Caco-2 (cell line): Measurements from ENCODE around the gene KCNIP1. TPM values are rescaled to one million over a fixed set of nuclear protein-coding genes. Genes with fewer than 3 reads are reported as not detected.

Source experiments
- BruUV-seq: library from RNA; stranded (reverse); fragments of 400-500 nt; replicated peaks from 2 replicates; lab custom pipeline; 2021; lab: Mats Ljungman, UMichigan
- CTCF ChIA-PET: fragments of 300-600 bp; sonication (Branson Sonifier 250); formaldehyde crosslinking; loops from one replicate; lab custom pipeline; 2022; ENCODE audit warnings: antibody characterized with exemption; lab: Charles Lee
- POLR2A ChIA-PET: fragments of 300-600 bp; sonication (Branson Sonifier 250); formaldehyde crosslinking; loops from one replicate; lab custom pipeline; 2022; ENCODE audit warnings: antibody characterized with exemption; lab: Charles Lee
- DNase-seq, 2 experiments: peaks; one replicate each; pipeline versions ENCODE4 v3.0.0 to v3.0.0-alpha.2; 2020 to 2022
- H3K27me3 ChIP-seq: replicated peaks from 2 replicates; pipeline ENCODE4 v1.6.0; 2011; ENCODE audit warnings: low read length; ENCODE audit not compliant: control insufficient read depth, insufficient read depth
- H3K36me3 ChIP-seq: 2 replicates; pipeline ENCODE4 v1.5.1; 2011; ENCODE audit warnings: low read length; ENCODE audit not compliant: control insufficient read depth, insufficient read depth
- H3K4me1 ChIP-seq: fragments of 250-450 bp; sonication (Bioruptor Pico); 2 replicates; pipeline ENCODE4 v1.5.1; 2020; ENCODE audit warnings: mild to moderate bottlenecking
- H3K4me3 ChIP-seq: 2 replicates; pipeline ENCODE4 v1.5.1; 2011; ENCODE audit warnings: low read depth, mild to moderate bottlenecking, control low read depth, low read length
- H3K9me3 ChIP-seq: fragments of 250-450 bp; sonication (Bioruptor Pico); 2 replicates; pipeline ENCODE4 v1.5.1; 2020; ENCODE audit warnings: mild to moderate bottlenecking, moderate library complexity
- H3K27ac Mint-ChIP-seq: one replicate; pipeline ENCODE4 v1.8.0; 2022; ENCODE audit warnings: mixed read lengths; ENCODE audit not compliant: unreplicated experiment
- H3K27me3 Mint-ChIP-seq: one replicate; pipeline ENCODE4 v1.8.0; 2022; ENCODE audit warnings: mixed read lengths; ENCODE audit not compliant: insufficient read depth, unreplicated experiment
- H3K36me3 Mint-ChIP-seq: one replicate; pipeline ENCODE4 v1.8.0; 2022; ENCODE audit warnings: mild to moderate bottlenecking, mixed read lengths; ENCODE audit not compliant: insufficient read depth, unreplicated experiment
- H3K4me1 Mint-ChIP-seq: one replicate; pipeline ENCODE4 v1.8.0; 2022; ENCODE audit warnings: low read depth, mixed read lengths; ENCODE audit not compliant: unreplicated experiment
- H3K4me3 Mint-ChIP-seq: one replicate; pipeline ENCODE4 v1.8.0; 2022; ENCODE audit warnings: mild to moderate bottlenecking, moderate library complexity, mixed read lengths; ENCODE audit not compliant: unreplicated experiment
- H3K9me3 Mint-ChIP-seq: one replicate; pipeline ENCODE4 v1.8.0; 2022; ENCODE audit warnings: mixed read lengths; ENCODE audit not compliant: unreplicated experiment
- CTCF ChIP-seq, 2 experiments: fragments of 200-600 bp in 1 of 2; IDR thresholded peaks; 1 replicate in 1 of 2; 2 replicates in 1 of 2; pipeline versions ENCODE4 v1.5.1 to v1.8.0; 2011 to 2022; ENCODE audit warnings: antibody characterized with exemption in 1 of 2, control low read depth in 1 of 2, inconsistent platforms in 1 of 2, low read depth in 1 of 2, low read length in 1 of 2, mild to moderate bottlenecking in 1 of 2, moderate library complexity in 1 of 2; ENCODE audit not compliant: insufficient read depth in 1 of 2, severe bottlenecking in 1 of 2, unreplicated experiment in 1 of 2
- intact Hi-C: fragments of 100-400 bp; cut with micrococcal nuclease; formaldehyde crosslinking; loops from one replicate; pipeline ENCODE4 v1.10.0; 2022; ENCODE audit not compliant: unreplicated experiment
- total RNA-seq: library from RNA; stranded (reverse); gene quantifications from 2 replicates; pipeline ENCODE4 v1.2.3, GENCODE V29; 2022

The KCNIP1 gene
- total RNA-seq, 1 experiment from 2014 or later = not detected

GRCh38 chr5:170694911-170695310 is 191.1 kb downstream of the KCNIP1 start:
- Histone ChIP-seq H3K4me3 (no peak overlapping the region), H3K36me3 (no peaks in the 10 kb centered on the region), H3K27me3 (peaks cover 2% of the 10 kb centered on the region; the same call in 1 of the 2 replicates), H3K9me3 (no peaks in the 10 kb centered on the region), H3K4me1 (no peaks in the 10 kb centered on the region)
- no TSS peak for BruUV-seq
- intact Hi-C loops = no loop called here
- Mint-ChIP-seq H3K9me3 (no peaks in the 10 kb centered on the region), H3K36me3 (no peaks in the 10 kb centered on the region), H3K27ac (no peak overlapping the region), H3K4me3 (no peak overlapping the region), H3K27me3 (peaks cover 28% of the 10 kb centered on the region), H3K4me1 (no peaks in the 10 kb centered on the region)
- TF ChIP-seq CTCF (IDR thresholded peaks at IDR 0.05; ENCODE audit: insufficient read depth in 1 of 2, low read depth in 1 of 2, low read length in 1 of 2, severe bottlenecking in 1 of 2, unreplicated experiment in 1 of 2) = no peak
- POLR2A ChIA-PET = no interaction called here
- CTCF ChIA-PET = no interaction called here
- no peak for DNase-seq

- no peak overlapping the region for H3K4me3 ChIP-seq
- DNase-seq = no peak
- Mint-ChIP-seq H3K36me3 (no peaks in the 10 kb centered on the region), H3K9me3 (no peaks in the 10 kb centered on the region), H3K27me3 (peaks cover 32% of the 10 kb centered on the region), H3K27ac (no peak overlapping the region), H3K4me1 (no peaks in the 10 kb centered on the region), H3K4me3 (no peak overlapping the region)
- no peaks in the 10 kb centered on the region for H3K4me1 ChIP-seq
- no peak for TF ChIP-seq CTCF (IDR thresholded peaks at IDR 0.05; ENCODE audit: insufficient read depth in 1 of 2, low read depth in 1 of 2, low read length in 1 of 2, severe bottlenecking in 1 of 2, unreplicated experiment in 1 of 2)
- no TSS peak for BruUV-seq
- ChIA-PET CTCF (no interaction called here), POLR2A (no interaction called here)
- no peaks in the 10 kb centered on the region for H3K36me3 ChIP-seq
- peaks cover 2% of the 10 kb centered on the region for H3K27me3 ChIP-seq
- intact Hi-C loops = no loop called here
- no peaks in the 10 kb centered on the region for H3K9me3 ChIP-seq
Observed at GRCh38 chr5:170697031-170697430, 193.2 kb downstream of the KCNIP1 start.

GRCh38 chr5:170700503-170700902 is 196.7 kb downstream of the KCNIP1 start:
- Histone ChIP-seq H3K36me3 (no peaks in the 10 kb centered on the region), H3K4me1 (no peaks in the 10 kb centered on the region), H3K9me3 (no peaks in the 10 kb centered on the region), H3K4me3 (no peak overlapping the region), H3K27me3 (no peaks in the 10 kb centered on the region; the same call in 1 of the 2 replicates)
- no peak overlapping the region for H3K27ac Mint-ChIP-seq
- H3K27me3 Mint-ChIP-seq = peaks cover 23% of the 10 kb centered on the region
- POLR2A ChIA-PET = no interaction called here
- H3K9me3 Mint-ChIP-seq = no peaks in the 10 kb centered on the region
- no peak overlapping the region for H3K4me3 Mint-ChIP-seq
- TF ChIP-seq CTCF (IDR thresholded peaks at IDR 0.05; ENCODE audit: insufficient read depth in 1 of 2, low read depth in 1 of 2, low read length in 1 of 2, severe bottlenecking in 1 of 2, unreplicated experiment in 1 of 2) = no peak
- CTCF ChIA-PET = no interaction called here
- no TSS peak for BruUV-seq
- H3K4me1 Mint-ChIP-seq = no peaks in the 10 kb centered on the region
- intact Hi-C loops = no loop called here
- no peak for DNase-seq
- no peaks in the 10 kb centered on the region for H3K36me3 Mint-ChIP-seq
